Measurements from ENCODE around the gene MAP10.
"Not testable (repeated sequence)": the region's sequence is repeated elsewhere in the genome, so short reads cannot be mapped to it uniquely, and the experiment has no call there.

Gene MAP10

GRCh38 chr1:232805269-232806185 is at the start of gene MAP10:
Gene MAP10 (plus strand): TSS chr1:232805416. CDS start chr1:232805450, 34 bp downstream.
- DNase-seq, result peak; percentile 78

- no peak for DNase-seq
Observed at GRCh38 chr1:232764458-232765251, 40.6 kb upstream of the MAP10 start.

- peak; percentile 9 for DNase-seq
Observed at GRCh38 chr1:232765542-232765941, 39.7 kb upstream of the MAP10 start.

GRCh38 chr1:232766241-232766890 is 38.9 kb upstream of the MAP10 start:
- peak; percentile 13 for DNase-seq

GRCh38 chr1:232766904-232767303 is 38.3 kb upstream of the MAP10 start:
- no peak for DNase-seq

- DNase-seq, result peak; percentile 95
Observed at GRCh38 chr1:232767305-232768074, 37.7 kb upstream of the MAP10 start.

- DNase-seq, result no peak
Observed at GRCh38 chr1:232768793-232769192, 36.4 kb upstream of the MAP10 start.

GRCh38 chr1:232769733-232770132 is 35.5 kb upstream of the MAP10 start:
- DNase-seq, result no peak

GRCh38 chr1:232773752-232774151 is 31.5 kb upstream of the MAP10 start:
- no peak for DNase-seq

GRCh38 chr1:232776526-232777106 is 28.6 kb upstream of the MAP10 start:
- no peak for DNase-seq

GRCh38 chr1:232780354-232780753 is 24.9 kb upstream of the MAP10 start:
- DNase-seq, result no peak

GRCh38 chr1:232784794-232785193 is 20.4 kb upstream of the MAP10 start:
- DNase-seq, result no peak

GRCh38 chr1:232785630-232786029 is 19.6 kb upstream of the MAP10 start:
- DNase-seq, result not testable (repeated sequence)

- peak; percentile 47 for DNase-seq
Observed at GRCh38 chr1:232786845-232787455, 18.3 kb upstream of the MAP10 start.

- no peak for DNase-seq
Observed at GRCh38 chr1:232788235-232788872, 16.9 kb upstream of the MAP10 start.

GRCh38 chr1:232789651-232790050 is 15.6 kb upstream of the MAP10 start:
- no peak for DNase-seq

- DNase-seq, result no peak
Observed at GRCh38 chr1:232792949-232793348, 12.3 kb upstream of the MAP10 start.

GRCh38 chr1:232793944-232794343 is 11.3 kb upstream of the MAP10 start:
- DNase-seq, result peak; percentile 72

GRCh38 chr1:232795497-232796053 is 9.6 kb upstream of the MAP10 start:
- DNase-seq, result no peak

- DNase-seq, result no peak
Observed at GRCh38 chr1:232797856-232798510, 7.2 kb upstream of the MAP10 start.

Data from MV-4-11 (cell line).